RCC 7860 (cell line): ENCODE data around the gene LRP2BP.
"Not testable (repeated sequence)": the region's sequence is repeated elsewhere in the genome, so short reads cannot be mapped to it uniquely, and the experiment has no call there.

Source experiments
- DNase-seq: peaks from one replicate; pipeline ENCODE4 v3.0.0-alpha.2; 2015; ENCODE audit warnings: low spot score
- FAIRE-seq: peaks from 2 replicates; lab custom pipeline; 2012; peaks lifted over from hg19 to GRCh38; lab: Jason Lieb, UNC

LRP2BP gene

GRCh38 chr4:185363251-185363650, 32.5 kb downstream of the LRP2BP start:
- no peak for FAIRE-seq
- no peak for DNase-seq

- not testable (repeated sequence) for FAIRE-seq, DNase-seq
These were observed 33.2 kb downstream of the LRP2BP start for GRCh38 chr4:185362570-185362969.

- DNase-seq (no peak), FAIRE-seq (no peak)
These were observed 33.9 kb downstream of the LRP2BP start for GRCh38 chr4:185361872-185362271.

- no peak for FAIRE-seq
These were observed 35.8 kb downstream of the LRP2BP start for GRCh38 chr4:185359767-185360446.

GRCh38 chr4:185358959-185359358, 36.8 kb downstream of the LRP2BP start:
- FAIRE-seq (no peak), DNase-seq (no peak)

More at GRCh38 chr4:185359767-185360446, 35.8 kb downstream of the LRP2BP start:
- DNase-seq = no peak

GRCh38 chr4:185358514-185358913, 37.2 kb downstream of the LRP2BP start:
- FAIRE-seq = no peak
- no peak for DNase-seq

- DNase-seq = no peak
- no peak for FAIRE-seq
These were observed 37.8 kb downstream of the LRP2BP start for GRCh38 chr4:185357733-185358440.

- DNase-seq = no peak
These were observed 38.5 kb downstream of the LRP2BP start for GRCh38 chr4:185357211-185357610.

GRCh38 chr4:185352741-185353140, 43.0 kb downstream of the LRP2BP start:
- DNase-seq = no peak

More at GRCh38 chr4:185357211-185357610, 38.5 kb downstream of the LRP2BP start:
- no peak for FAIRE-seq

GRCh38 chr4:185352202-185352601, 43.5 kb downstream of the LRP2BP start:
- DNase-seq = no peak
- no peak for FAIRE-seq

More at GRCh38 chr4:185352741-185353140, 43.0 kb downstream of the LRP2BP start:
- no peak for FAIRE-seq

GRCh38 chr4:185351691-185352090, 44.0 kb downstream of the LRP2BP start:
- FAIRE-seq (no peak), DNase-seq (no peak)

GRCh38 chr4:185346975-185347601, 48.6 kb downstream of the LRP2BP start:
- FAIRE-seq (no peak), DNase-seq (no peak)

- FAIRE-seq = no peak
- DNase-seq = no peak
These were observed 50.8 kb downstream of the LRP2BP start for GRCh38 chr4:185344743-185345538.

GRCh38 chr4:185343726-185344581, 51.8 kb downstream of the LRP2BP start:
- FAIRE-seq = no peak
- no peak for DNase-seq

GRCh38 chr4:185341841-185342240, 53.9 kb downstream of the LRP2BP start:
- DNase-seq (no peak), FAIRE-seq (no peak)

- no peak for FAIRE-seq
- DNase-seq = no peak
These were observed 54.3 kb downstream of the LRP2BP start for GRCh38 chr4:185341377-185341776.

GRCh38 chr4:185339941-185340340, 55.8 kb downstream of the LRP2BP start:
- no peak for DNase-seq
- FAIRE-seq = no peak

GRCh38 chr4:185335579-185335978, 60.1 kb downstream of the LRP2BP start:
- DNase-seq (no peak), FAIRE-seq (no peak)

- FAIRE-seq (no peak), DNase-seq (no peak)
These were observed 61.4 kb downstream of the LRP2BP start for GRCh38 chr4:185334326-185334725.
